ENCODE data around the gene GTPBP8.

Gene GTPBP8

DNA sequence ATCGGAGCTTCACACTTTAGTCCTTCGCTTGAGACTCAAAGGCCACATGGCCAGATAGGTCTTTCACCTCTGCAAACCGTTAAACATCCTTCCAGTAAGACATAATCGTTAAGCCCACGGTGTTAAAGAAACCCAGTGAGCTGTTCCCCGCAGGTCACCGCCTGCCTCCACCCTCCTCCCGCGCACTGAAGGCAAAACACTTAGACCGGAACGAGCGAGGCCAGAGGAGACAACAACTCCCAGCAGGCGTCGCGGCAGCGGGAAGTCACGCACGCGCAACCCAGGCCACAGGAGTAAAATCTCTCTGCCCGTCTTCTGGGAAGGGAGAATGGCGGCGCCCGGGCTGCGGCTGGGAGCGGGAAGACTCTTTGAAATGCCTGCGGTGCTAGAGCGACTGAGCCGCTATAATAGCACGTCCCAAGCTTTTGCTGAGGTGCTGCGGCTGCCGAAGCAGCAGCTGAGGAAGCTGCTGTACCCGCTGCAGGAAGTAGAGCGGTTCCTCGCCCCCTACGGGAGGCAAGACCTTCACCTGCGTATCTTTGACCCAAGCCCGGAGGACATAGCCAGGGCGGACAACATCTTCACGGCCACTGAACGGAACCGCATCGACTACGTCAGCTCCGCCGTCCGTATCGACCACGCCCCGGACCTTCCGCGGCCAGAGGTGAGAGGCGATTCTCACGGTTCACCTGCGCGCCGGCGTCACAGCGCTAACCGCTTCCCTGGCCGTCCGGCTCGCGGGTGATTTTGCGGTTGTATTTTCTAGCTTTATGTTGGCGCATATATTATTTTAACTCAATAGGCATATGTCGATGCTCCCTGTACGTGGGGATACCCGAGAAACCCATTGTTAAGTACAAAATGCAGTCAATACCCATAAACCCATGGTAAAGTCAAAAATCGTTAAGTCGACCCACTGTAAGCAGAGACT, at the start of gene GTPBP8:
Gene GTPBP8, plus strand, starts transcription at position 313 of the 931 bp plus-strand sequence. Its CDS starts 16 bp downstream, at position 329.
- DNase-seq, result peak; percentile 95 to 97

DNA sequence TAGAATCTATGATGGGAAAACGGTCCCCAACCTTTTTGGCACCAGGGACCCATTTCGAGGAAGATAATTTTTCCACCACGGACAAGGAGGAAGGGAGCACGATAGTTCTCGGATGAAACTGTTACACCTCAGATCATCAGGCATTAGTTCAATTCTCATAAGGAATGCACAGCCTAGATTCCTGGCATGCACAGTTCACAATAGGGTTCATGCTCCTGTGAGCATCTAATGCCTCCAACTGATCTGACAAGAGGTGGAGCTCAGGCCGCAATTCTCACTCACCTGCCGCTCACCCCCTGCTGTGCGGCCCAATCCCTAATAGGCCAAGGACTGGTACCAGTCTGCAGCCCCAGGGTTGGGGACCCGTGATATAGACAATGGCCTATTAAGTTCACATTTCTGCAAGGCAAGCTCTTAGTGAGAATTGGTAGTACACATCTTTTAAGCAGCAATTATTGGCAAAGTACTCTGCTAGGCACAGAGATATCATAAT, 42.4 kb upstream of the GTPBP8 start:
- DNase-seq, result no peak

DNA sequence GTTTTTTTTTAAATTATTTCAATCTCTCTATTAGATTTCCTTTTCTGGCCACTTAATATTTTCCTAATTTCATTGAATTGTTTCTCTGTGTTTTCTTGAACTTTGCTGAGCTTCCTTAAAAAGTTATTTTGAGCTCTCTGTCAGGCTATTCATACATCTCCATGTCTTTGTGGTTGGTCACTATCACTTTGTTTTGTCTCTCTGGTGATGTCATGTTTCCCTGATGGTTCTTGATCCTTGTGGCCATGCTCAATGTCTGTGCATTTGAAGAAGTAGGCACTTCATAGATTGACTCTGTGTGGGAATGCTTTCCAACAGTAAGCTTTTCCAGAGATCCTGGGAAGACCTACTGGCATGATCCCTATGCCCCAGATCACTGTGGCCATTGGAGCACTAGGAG, 34.4 kb upstream of the GTPBP8 start:
- DNase-seq, result no peak

DNA sequence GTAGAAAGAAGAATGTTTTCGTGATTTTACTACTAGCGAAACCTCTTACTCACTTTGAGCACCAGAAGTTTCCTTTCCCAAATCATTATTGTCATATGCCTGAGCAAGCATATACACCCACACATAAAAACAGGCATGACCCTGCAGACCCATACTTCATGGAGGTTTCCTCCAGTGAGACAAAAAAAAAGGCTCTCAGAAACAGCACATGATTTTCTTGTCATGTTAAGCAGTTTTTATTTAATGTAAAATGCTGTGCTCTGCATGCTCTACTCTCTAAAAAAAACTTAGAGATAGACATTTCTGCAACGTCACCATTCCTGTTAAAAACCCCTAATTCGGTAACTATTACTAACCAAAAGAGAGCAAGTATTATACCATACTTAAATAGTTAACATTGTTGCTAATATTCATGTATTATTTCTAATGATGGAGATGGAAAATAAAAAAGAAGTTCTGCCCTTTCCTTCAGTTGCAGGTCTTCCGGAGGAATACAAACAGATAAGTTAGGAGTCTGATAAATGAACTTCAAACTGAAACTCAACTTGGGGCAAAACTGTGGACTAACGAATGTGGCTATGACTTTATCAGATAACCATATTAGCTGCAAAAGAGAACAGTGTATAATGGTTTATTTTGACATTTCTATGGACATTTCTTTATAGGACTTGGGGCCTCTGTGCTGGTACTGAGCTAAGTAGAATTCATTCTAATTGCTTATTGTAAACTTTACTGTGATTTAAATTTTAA, 31.8 kb upstream of the GTPBP8 start:
- DNase-seq, result peak; percentile 18 to 40

DNA sequence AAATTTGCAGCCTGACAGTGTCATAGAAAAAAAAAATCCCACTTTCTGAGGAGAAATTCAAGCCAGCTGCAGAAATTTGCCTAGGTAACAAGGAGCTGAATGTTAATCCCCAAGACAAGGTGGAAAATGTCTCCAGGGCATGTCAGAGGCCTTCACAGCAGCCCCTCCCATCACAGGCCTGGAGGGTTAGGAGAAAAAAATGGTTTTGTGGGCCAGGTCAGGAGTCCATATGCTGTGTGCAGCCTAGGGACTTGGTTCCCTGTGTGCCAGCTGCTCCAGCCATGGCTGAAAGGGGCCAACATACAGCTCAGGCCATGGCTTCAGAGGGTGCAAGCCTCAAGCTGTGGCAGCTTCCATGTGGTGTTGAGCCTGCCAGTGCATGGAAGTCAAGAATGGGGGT, 27.1 kb upstream of the GTPBP8 start:
- DNase-seq, result no peak

DNA sequence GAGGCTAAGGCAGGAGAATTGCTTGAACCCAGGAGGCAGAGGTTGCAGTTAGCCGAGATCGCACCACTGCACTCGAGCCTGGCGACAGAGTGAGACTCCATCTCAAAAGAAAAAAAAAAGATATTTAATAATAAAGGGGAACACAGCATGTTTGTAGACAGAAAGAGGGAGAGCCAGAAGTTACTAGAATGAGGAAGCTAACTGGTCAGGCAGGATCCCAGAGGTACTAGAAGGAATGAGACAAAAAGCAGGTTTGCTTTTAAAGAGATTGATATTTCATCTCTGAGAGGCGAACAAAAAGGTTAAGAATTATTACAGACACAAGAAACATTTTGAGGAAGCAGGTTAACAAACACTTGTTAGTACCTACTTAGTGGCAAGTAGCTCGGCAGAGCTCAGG, 25.1 kb upstream of the GTPBP8 start:
- DNase-seq, result peak; percentile 35 to 46

DNA sequence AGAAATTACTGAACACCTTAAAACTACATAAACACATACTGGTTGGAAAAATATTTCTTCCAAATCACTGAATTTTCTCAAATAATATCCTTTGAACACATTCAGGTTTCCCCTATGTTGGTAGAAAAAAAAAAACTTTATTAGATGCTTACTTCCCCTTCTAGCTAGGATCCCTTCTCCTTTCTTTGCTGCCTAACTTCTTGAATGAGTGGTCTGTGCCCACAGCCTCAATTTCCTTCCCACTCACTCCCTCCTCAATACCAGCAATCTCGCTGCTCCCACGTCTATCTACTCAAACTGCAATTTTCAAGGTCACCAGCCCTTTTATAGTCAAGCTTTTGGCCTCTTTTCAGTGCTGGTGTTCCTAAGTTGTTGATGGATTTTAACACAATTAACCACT, 24.2 kb upstream of the GTPBP8 start:
- peak; percentile 53 to 54 for DNase-seq

DNA sequence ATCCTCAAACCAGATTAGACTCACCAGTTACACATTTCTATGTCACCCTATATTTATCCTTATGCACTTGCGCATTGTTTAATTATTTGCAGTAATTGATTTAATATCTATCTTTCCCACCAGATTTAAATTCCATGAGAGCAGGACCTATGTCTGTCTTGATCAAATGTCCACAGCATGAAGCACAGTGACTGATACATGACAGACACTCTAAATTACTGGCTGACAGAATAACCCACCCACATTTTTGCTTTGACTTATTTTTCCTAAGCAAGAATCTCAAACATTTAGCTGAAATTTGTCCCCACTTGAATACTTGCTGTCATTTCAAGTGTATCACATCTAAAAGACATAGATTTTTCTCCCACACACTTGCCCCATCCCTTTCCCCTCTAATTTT, 23.4 kb upstream of the GTPBP8 start:
- DNase-seq, result no peak

DNA sequence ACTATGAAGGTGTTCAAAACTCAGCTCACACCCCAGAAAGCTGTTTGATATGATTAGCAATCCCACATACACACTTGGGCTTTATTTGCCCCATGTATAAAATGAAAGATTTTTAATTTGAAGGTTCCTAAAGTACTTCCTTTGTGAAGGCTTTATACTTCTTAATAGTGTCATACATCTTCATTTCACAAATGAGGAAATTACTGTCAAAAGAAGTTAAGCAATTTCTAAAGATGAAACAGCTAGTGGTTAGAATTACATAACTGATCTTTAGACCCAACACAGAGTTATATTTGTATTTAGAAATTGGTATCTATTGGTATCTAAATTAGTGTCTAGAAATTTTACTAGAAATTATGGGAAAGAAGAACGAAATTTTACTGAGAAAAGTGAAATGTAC, 23.0 kb upstream of the GTPBP8 start:
- DNase-seq, result peak; percentile 93 to 97

DNA sequence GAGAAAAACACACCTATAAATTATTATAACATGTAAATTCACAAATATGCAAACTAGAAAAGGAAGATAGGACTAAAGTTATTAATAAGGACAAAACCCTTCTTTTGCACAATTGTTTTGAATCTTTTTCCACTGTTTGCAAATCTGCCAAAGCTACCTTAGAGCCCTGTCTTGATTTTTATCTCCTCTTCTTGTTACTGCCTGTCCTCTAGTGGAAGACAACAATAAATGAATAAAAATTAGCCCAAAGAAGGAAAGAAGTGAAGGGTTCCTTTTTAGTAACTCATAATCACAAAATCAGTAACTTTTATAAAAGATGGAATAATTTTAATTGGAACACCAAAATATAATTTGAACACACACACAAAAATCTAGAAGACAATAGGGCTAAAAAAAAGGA, 18.6 kb upstream of the GTPBP8 start:
- peak; percentile 28 to 49 for DNase-seq

DNA sequence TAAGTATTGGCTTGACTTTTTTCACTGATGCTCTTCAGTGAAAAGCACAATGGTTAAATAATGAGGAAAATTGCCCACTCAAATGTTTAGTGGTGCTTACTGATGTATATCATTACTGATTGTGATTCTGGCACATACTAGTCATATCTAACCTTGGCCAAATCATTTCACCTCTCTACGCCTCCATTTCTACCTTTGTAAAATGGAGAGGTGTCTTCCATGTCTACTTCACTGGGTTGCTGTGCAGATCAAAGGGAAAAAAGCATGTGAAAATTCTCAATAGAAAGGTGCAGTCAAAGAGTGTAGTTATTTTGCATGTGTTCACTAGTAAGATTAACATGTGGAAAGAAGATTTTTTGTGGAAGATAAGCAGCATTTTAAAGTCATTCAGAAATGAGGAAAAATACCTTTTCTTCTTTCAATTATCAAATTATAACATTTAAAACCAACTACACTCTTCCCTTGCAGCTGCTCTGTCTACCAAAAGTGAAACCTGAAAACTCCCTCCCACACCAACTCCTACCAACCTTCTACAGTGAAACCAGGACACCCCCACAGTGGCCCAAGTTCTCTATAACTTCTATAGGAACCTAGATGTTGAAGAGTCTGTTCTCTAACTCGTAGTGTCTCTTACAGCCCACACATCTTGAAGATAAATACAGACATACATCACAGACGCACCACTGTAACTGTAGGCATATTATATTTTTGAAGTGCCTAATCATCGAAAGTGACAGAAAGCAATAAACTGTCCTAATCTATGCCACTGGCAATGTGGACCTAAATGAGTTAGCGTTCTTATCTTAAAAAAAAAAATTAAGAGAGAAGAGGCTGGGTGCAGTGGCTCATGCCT, 17.2 kb upstream of the GTPBP8 start:
- DNase-seq, result peak; percentile 17 to 43

DNA sequence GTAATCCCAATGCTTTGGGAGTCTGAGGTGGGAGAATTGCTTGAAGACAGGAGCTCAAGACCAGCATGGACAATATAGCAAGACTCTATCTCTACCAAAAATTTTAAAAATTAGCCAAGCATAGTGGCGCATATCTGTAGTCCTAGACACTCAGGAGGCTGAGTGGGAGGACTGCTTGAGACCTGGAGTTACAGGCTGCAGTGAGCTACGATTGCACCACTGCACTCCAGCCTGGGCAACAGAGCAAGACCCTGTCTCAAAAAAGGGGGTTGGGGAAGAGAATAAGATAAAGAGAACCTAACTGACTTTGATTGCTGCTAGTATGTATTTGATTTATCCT, 16.6 kb upstream of the GTPBP8 start:
- DNase-seq, result peak in 1 of 2 experiments; percentile 10

DNA sequence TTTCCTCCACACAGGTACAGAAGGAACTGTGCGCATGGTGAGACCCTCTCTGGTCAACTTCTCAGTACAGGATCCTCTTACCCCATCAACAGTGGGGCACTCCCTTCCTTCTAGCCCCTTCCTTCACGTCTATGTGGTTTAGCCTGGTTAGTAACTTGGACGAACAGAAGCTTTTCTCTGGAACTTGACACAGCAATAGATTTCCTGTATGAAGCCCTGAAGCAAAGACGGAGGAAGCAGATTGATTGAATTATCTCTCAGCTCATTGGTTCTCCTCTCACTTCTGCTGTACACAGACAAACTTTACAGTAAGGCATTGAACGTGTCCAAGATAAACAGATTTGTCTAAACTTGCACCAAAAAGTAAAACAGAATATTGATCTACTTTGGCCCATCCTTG, 15.9 kb upstream of the GTPBP8 start, which contains the start of gene CD200R1:
Gene CD200R1, minus strand, starts transcription at position 210 of the 400 bp plus-strand sequence. CDS start 246 bp downstream, outside the sequence.
- peak; percentile 85 for DNase-seq

DNA sequence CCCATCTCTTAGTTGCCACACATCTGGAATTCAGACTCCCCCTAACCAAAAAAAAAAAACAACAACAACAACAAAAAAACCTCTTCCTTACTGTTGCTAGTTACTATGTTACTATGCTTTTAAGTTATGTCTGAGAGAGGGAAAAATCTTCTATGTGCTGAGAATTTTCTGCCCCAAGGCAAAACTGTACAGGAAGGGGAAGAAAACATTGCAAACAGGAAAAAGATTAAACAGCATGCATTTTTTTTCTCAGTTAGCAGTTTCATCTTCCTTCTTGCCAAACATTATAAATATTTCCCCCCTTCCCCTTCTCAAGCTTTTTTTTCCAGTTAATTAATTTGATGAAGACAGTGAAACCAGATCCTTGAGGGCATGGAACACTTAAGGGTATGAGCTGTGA, 14.8 kb upstream of the GTPBP8 start:
- DNase-seq, result peak; percentile 38 to 49

DNA sequence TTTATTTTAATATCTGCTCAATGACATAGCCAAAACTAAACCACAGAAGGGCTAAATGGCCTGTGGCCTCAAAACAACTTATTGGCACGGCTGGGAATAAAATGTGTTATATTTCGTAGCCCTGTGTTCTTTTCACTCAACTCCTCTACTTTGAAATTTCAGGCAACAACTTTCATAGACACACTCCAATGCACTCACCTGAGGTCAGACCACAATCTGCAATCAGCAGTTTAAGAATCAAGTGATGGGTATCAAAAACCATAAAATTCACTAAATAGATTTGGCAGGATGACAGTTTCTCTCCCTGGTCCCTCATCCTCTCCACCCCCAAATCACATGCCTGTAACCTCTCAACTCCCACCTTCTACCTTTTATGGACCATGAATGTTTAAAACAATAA, 13.8 kb upstream of the GTPBP8 start:
- no peak for DNase-seq

DNA sequence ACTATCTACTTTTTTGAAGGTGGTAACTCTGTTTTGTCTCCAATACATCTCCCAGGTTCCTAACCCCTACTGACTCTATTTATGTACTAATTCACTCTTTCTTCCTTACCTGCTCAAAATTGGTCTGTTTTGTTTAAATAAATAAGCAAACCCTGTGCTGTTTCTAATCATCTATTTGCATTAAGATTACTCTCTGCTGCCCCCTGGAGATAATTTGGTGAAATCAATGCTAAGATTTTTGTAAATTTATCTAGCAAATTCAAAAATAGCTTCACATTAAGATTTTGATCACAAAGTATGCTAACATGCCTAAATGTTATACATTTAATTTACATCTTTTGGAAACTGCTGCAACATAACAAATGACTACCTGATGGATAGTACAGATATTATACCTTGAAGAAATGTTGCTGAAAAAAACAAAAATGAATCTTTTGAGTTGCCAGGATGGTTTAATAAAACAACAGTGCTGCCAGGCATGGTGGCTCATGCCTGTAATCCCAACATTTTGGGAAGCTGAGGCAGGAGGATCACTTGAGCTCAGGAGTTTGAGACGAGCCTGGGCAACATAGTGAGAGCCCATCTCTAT, 11.4 kb upstream of the GTPBP8 start:
- peak; percentile 78 to 84 for DNase-seq

DNA sequence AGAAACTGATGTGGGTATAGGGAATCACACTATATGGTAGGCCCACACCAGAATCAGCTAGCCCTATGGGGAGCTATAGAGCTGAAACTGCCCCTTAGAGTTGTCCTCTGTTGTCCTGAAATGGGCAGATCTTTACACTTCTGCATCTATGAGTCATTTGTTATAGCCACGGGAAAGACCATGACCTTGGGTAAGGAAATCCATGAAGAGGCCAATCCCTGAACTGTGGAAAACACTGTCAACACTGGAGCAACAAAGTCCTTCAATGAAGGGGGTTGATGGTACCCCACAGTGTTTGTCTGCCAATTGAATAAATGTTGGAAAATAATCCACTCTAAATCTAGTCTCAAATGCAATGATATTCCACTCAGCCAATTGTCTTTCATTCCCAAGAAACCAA, 10.7 kb upstream of the GTPBP8 start:
- no peak for DNase-seq

DNA sequence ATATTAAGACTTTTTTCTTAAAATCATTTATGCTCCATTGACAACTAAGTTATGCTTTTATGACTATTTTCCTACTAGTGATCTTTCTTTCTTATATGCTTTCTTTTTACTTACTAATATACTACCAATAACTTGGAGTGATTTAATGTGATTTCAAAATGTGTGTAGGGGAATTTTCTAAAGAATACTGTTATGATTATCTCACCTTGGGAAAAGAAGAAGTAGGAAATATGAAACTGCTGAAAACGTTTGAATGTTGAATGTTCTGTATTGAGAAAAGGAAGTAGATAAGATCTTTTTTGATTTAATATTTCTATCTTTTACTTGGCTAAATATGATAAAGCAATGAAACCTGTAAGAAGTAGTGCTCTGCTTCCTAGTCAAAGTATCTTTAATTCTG, 8.1 kb upstream of the GTPBP8 start:
- peak; percentile 18 to 29 for DNase-seq

DNA sequence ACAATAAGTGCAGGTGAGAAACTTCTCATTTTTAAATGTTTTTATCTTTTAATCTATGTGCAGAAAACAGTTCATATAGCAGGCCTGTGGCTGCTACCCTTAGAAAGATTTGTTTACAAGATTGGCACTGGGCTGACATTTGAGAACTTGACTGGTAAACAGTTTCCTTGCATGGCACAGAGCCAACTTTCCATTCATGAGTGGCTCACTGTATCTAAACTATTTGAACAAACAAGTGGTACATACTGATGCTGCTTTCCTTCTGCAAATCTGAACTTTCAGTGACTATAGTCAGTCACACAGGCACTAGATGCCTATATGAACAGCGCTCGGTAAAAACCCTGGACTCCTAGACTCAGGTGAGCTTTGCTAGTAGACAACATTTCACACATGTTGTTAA, 6.3 kb upstream of the GTPBP8 start:
- DNase-seq, result no peak

DNA sequence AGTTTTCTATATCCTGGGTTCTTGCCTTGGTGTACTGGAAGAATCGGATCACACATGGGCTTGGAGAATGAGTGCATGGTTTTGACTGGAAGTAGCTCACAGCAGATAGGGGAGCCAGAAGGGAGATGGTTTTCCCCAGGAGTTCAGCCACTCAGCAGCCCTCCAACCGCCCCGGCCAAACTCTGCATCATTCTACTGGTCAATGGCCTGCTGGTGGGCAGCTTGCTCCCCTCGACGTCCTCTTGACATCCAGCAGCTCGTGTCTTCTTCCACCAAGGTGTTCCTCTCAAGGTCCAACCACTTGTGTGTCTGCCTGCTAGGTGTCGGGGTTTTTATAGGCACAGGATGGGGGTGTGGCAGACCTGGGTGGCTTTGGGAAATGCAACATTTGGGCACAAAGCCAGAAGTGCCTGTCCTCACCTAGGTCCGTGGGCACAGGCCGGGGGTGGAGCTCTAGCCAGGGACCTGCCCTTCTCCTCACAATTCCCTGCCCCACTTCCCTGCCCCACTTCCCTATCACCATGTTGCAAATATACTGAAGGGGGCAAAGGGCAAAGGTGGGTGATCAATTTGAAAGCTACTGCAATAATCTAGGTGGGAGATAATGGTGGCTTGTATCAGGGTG, 3.0 kb upstream of the GTPBP8 start:
- no peak for DNase-seq

DNA sequence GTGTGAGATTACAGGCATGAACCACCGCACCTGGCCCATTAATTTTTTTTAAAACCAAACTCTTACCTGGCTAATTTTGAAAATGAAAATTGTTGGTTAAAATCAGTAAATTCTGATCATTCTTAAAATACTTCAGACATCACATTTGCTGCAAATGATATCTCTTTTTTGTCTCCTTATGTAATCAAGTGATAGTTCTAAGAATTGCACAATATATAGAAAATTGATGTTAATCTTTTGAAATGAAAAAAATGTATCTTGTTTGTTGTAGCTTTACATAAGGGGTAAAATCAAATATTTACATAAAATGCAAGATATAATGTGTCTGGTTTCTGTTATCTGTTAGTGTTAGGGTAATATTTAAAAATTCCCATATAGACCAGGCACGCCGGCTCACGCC, 5.0 kb downstream of the GTPBP8 start:
- no peak for DNase-seq

DNA sequence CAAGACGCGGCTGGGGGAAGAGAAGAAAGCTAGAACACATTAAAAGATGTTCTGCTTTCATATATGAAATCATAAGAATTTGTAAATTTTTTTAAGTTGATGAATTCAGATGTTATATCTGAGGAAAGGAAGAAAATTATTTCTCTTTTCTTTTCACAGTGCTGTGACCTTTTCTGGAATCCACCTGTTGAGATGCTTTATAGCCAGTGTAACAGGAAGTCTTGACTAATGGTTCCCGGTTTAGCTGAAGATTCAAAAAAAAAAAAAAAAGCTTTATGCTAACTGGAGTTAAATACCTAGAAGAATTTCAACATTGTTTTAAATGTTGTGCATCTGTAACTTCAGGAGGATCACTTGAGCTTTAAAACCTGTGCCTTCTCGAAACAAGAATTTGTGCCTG, 9.9 kb downstream of the GTPBP8 start:
- DNase-seq, result no peak

All from AML-193 (cell line).